Stimulated activated CD8-positive, alpha-beta memory T cell treated with anti-CD3 and anti-CD28 coated beads, Interleukin-4, amount 100 ng/mL, for 24 hours (primary cell): Measurements from ENCODE around the gene CAMTA1.

Experiments used
- DNase-seq: peaks from one replicate; pipeline ENCODE4 v3.0.0-alpha.2; 2020; ENCODE audit warnings: low read depth

The CAMTA1 gene

GRCh38 chr1:7287013-7287412 lies 501.8 kb downstream of the CAMTA1 start:
- no peak for DNase-seq

DNA sequence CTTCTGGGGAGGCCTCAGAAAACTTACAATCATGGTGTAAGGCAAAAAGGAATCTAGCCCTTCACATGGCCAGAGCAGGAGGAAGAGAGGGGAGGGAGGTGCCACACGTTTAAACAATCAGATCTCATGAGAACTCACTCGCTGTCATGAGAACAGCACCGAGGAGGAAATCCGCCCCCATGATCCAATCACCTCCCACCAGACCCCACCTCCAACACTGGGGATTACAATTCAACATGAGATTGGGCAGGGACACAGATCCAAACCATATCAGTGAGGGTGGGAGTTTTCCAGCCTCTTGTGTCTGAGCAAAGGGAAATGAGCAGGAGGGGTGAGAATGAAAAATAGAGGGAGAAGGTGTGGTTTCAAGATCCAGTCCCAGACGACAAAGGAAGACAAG lies 503.7 kb downstream of the CAMTA1 start:
- DNase-seq: no peak

DNA sequence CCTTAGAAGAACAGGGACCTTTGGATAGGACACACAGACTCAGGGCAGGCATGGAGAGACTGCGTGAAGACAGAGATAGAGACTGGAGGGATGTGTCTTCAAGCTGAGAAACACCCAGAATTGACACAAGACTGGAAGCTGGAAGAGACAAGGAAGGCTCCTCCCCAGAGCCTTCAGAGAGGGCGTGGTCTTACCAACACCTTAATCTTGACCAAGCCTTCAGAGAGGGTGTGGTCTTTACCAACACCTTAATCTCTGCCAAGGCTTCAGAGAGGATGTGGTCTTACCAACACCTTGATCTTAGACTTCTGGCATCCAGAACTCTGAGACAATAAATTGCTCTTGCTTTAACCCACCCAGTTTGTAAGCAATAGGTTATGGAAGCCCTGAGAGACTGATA lies 504.4 kb downstream of the CAMTA1 start:
- DNase-seq: no peak

- no peak for DNase-seq
Measured at GRCh38 chr1:7290971-7291970, 506.0 kb downstream of the CAMTA1 start.

- no peak for DNase-seq
Measured at GRCh38 chr1:7292036-7292681, 506.9 kb downstream of the CAMTA1 start.

- no peak for DNase-seq
Measured at GRCh38 chr1:7292714-7293419, 507.6 kb downstream of the CAMTA1 start.

GRCh38 chr1:7293702-7294629 lies 508.7 kb downstream of the CAMTA1 start:
- no peak for DNase-seq

DNA sequence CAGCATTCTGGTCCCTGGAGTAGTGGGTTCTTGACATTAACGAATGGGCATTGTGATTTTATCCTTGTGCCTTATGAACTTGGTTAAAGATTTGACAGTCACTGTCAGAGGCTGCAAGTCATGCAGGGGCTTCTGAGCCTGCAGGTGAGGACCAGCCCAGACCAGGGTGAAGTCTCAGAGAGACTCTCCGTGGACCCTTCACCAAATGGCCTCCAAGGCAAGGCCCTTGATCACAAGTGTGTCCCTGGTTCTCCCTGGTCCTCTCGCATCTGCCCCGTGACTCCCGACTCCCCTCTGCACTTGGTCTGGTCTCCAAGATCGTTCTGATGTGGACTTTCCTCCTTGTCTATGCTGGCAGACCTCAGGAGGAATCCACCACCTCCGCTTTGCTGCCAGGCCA lies 509.4 kb downstream of the CAMTA1 start:
- no peak for DNase-seq

- no peak for DNase-seq
Measured at GRCh38 chr1:7295946-7296345, 510.7 kb downstream of the CAMTA1 start.

DNA sequence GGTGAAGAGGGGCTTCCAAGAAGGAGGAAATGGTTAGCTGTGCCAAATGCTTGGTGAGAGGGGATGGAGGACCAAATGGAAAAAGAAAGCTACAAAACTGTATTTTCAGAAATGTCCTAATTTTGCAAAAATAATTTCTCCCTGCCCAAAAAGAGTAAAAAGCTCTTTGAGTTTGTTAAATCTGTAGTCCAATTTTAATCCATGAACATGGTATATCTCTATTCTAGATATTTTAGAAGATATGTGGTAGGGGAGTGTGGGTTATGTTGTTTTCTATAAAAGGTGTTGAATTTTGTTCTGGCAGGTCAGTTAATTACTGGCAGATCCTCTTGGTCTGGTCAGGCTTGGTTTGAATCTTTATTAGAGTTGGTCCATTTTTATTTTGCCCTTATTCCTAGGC lies 511.7 kb downstream of the CAMTA1 start:
- no peak for DNase-seq

DNA sequence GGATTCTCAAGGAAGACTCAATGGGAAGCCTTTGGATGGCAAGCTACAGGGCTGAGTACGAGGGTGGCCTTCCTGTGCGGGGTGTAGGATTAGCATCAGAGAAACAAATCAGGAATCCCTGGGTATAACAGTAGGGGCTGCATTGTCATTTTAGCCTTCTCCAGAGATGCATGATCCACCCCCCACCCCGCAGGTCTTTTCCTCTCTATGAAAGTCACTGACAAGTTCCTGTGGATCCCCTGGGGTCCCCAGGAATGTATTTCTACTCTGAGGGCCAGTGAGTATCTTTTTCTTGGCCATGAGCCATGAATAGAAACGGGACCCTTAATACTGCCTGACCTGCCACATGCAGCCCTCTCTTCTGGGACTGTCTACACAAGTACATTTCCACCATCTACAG lies 512.9 kb downstream of the CAMTA1 start:
- no peak for DNase-seq

- DNase-seq: no peak
Measured at GRCh38 chr1:7298749-7299151, 513.5 kb downstream of the CAMTA1 start.

DNA sequence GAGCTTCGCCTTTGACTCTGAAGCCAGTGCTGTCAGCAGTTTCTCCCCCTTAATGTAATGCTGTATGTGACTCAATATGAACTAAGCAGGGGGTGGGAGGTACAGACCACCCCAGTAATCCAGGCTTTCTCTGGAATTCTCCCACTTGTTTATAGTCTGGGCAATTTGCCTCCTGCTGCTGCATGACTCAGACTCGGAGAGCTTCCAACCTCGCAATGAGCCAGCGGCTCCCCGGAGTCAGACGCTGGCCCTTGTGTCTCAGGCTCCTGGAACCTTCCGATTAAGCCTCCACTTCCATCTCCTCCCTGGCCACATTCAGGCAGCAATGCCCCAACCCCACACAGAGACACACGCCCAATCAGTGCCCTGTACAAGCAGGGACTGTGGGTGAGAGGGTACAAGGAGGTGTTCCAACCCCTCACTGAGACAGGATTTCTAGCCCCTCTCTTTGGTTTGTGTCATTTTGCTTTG lies 514.1 kb downstream of the CAMTA1 start:
- DNase-seq: no peak

- no peak for DNase-seq
Measured at GRCh38 chr1:7299994-7300393, 514.7 kb downstream of the CAMTA1 start.

DNA sequence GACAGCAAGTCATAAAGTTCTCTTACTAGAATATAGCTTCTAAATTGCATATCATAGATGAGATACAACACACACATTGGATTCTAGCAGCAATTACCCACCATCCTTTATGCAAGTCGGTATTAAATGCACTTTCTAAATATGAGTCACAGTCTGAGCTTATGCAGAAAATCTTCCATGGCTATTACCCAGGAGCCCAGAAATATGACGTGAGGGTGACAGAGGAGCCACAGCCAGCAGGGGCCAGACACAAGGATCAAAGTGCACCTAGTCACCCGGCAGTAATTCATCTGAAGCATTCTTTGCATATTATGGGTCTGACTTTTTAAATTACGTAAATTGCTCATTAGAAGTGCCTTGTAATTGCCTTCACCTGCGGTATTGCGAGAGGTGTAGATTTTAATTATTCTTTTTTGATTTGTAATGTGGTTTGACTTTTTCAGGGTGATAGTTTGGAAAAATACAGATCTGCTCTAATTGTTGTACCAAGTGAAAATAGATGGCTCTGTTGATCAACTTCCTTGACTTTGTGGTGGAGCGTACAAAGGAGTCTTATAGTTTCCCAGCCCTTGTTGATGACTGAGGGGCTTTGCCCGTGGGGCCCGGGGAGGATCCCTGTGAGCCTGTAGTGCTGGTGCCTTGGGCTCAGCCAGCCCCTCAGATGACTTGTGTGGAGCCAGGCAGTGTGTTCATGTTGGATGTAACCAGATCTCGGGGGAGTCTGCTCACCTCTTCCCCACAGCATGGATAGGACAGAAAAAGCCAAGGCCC lies 515.8 kb downstream of the CAMTA1 start:
- DNase-seq: no peak

GRCh38 chr1:7301664-7301981 lies 516.4 kb downstream of the CAMTA1 start:
- no peak for DNase-seq

DNA sequence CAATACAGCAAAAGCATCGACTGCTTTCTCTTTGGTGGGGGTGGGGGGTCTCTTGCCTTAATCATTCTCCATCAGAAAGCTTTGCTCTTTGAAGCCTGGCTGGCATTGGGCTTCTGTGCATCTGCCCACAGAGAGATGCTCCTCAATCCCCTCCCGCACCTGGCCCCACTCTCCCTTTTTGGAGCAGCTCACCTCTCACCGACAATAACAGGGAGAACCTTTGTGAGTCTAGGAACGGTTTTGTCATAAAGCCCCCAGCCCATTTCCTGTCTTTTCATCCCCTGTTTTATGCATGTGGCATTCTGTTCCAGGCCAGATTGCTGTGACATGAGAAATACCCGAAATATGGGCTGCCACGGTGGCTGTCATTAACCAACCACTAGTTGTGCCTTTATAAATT lies 516.9 kb downstream of the CAMTA1 start:
- no peak for DNase-seq

- no peak for DNase-seq
Measured at GRCh38 chr1:7302873-7303272, 517.6 kb downstream of the CAMTA1 start.

- DNase-seq: no peak
Measured at GRCh38 chr1:7303554-7304317, 518.5 kb downstream of the CAMTA1 start.

- DNase-seq: no peak
Measured at GRCh38 chr1:7313081-7313546, 527.9 kb downstream of the CAMTA1 start.
